Measurements from ENCODE around the gene AHCYL1.

AHCYL1 gene

DNA sequence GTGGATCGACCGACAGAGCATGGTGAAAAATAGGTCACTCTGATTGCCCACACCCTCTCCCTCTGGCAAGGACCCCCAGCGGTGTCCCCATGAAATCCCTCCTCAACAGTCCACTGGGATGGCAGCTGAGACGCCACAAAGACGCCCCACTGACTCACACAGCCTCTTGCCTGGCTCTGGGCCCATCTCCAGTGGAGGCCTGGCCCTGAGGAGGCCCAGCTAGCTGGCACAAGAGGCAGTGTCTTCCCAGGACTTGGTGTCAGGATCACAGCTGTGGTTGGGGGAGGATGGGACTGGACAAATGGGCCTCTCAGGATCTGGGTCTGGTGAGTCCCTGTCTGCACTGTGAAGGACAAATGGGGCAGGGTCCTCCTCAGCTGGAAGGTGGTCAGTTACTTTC lies 81.3 kb downstream of the AHCYL1 start:
- DNase-seq: no peak

DNA sequence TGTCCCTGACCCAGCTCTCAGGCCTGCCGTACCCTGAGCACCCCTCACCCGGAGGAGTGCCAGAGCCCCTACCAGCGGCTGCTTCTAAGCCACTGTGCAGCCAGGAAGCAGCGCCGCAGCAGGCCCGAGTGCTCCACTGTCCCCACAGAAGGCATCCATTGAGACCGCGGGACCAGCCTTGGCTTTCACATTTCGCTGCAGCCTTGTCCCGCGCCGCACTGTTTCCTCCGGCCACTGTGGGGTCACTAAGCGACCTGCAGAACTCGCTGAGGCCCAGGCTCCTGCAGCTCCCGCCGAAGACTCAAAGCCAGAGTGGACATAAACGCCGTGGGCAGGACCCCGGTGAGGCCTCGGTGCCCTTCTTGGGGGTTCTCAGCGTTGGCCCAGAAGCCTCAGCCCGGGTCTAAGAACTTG lies 82.9 kb downstream of the AHCYL1 start:
- no peak for DNase-seq

DNA sequence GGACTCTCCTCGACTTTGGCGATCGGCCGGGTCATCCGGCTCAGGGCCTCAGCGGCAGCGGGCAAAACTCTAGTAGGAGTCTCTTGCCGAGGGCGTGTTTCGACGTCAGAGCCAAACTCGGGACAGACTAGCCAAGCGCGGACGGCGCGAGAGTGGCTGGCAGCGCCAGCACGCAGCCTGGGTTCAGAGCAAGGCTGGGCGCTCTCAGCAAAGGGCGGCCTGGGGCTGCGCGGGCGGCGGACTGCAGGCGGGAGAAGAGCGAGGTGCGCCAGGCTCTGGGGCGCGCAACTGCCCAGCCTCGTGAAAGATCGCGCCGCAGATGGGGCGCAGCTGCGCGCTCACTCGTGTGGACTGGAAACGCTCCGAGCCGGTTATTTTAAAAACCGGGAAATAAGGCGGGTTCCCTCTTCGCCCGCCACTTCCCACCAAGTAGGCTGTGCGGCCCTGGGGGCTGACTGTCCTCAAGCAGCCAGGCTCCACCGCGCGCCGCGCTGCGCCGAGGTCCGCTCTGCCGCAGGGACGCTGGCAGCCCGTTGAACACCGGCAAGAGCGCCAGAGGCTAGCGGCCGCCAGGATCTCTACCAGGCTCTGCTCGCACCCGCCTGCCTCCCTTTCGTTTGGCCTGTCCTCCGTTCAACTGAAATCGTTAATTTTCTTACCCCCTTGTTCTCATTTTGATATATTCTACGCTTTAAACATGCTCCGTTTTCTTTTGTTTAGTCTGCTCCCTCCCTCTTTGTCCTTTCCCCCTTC lies 83.5 kb downstream of the AHCYL1 start:
- DNase-seq: no peak

DNA sequence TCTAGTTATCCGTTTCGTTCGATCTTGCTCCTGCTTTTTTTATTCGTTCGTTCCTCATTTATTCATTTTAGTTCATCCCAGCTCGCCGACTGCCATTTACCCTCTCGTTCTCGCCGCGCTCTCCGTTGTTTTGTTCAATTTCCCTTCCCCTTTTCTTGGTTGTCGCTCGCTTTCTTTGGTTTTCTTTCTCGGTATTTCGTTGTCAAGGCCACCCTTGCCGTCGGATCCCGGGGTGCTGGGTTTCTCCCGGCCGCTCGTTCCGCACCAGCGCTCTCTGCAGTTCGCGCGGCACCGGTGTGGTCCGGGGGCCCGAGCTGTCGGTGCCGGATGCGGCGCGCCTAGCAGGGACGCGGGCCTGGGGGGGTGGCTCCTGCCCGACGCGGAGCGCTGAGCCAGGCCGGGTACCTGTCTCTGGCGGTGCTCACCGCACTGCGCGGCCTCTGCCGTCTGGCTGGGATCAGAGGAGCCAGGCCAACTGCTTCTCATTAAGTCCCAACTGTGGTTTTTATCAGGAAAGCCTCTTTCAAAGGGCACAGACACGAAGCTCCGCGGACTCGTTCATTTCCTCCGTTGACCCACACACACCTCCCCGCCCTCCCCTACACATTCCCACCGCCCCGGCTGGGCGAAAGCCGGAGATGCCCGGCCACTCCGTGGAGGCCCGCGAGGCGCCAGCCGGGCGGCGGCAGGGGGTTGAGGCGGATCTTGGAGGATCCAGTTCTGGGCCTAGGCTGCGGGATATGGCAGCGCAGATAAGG lies 84.3 kb downstream of the AHCYL1 start:
- DNase-seq: no peak

DNA sequence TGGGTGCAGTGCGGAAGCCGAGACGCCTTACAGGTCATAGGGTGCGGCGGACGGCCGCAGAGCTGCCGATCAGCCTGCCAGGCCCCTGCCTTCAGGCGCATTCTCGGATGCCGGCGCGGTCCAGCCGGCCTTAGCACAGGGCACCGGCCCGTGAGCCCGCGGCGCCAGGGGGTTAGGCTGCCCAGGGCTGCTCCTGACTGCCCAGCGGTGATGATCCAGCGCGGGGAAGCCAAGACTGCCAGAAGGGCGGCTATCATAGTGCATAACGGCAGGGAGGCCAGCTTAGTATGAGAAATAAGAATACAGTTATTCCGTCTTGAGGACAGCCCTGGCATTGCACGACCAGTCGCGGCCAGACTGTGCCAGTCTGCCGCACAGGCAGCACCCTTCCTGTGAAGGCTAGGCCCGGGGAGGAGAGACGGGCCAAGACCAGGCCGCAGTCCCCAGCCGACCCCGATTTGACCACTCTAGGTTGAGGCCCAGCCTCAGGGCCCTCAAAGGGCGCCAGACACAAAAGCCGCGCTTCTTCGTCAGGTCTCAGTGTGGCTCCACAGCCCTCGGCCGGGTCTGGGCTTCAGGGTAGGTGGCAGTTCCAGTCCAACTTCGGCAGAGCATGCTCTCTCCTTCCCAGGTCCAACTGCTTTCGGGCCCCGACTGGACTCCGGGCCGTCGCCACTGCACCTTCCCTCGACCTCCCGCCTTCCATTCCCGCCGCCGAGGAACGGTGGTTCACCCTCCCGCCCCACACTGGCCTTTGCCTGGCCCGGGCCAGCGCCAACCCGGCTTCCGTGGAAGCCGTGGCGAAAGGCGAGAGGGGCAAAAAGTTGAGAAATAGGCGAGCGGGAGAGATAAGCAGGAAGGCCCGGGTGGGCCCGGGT lies 85.1 kb downstream of the AHCYL1 start:
- DNase-seq: no peak

DNA sequence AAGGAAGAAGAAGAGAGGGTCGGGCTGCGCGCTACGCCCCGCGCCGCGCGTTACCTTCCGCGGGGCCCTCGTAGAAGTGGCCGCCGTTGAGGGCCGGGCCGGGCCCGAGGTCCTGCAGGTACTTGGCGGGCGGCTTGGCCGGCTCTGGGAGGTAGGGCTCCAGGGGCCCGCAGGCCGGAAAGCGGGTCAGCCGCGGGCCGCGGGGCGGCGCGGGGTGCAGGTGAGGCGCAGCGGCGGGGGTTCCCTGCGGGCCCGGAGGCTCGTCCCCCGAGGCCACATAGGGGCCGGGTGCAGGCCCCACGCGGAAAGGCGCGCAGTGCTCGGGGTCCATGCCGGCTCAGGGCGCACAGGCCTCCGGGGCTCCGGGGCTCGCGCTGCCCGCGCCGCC lies 85.7 kb downstream of the AHCYL1 start:
- DNase-seq: no peak

DNA sequence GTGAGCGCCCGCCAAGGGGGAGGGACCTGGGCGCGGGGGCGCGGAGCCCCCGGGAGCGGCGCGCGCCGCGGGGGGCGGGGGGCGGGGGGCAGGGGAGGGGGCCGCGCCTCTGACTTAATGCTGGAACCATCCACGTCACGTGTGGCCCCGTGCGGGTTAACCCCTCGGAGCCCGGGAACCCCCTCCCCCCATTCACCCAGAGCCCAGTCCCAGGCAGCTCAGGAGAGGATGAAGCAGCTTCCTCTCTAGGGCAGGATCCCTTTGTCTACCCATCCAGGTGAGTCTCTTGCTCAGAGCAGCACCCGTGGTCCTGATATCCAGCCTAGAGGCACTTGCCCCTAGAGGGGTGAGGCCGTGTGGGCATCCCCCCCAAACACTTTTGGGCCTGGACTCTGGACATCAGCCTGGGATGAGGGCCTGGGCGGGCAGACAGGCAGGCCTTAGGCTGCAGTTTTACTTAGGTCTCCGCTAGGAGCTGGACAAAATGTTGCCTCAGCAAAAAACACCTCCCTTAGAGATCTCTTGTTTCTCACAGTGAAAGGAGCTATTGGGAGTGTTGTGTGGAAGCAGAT lies 86.2 kb downstream of the AHCYL1 start, which contains the start of gene ALX3:
Gene ALX3, minus strand, starts transcription at position 2 of the 572 bp plus-strand sequence. CDS start 60 bp downstream, outside the sequence.
- no peak for DNase-seq

All from RPMI8226 (cell line).